GM19468 (cell line): ENCODE data around the gene CPED1.
A peak's percentile ranks its signal among the peaks of the same experiment; 100 is the strongest.
"Not testable (repeated sequence)": the region's sequence is repeated elsewhere in the genome, so short reads cannot be mapped to it uniquely, and the experiment has no call there.

Source experiments
- ATAC-seq: cut with Tn5 transposase; IDR thresholded peaks from one replicate; pipeline ENCODE4 v1.9.1; 2021; ENCODE audit warnings: mild to moderate bottlenecking, moderate library complexity, moderate number of reproducible peaks; ENCODE audit not compliant: unreplicated experiment; ENCODE audit errors: extremely low read depth

CPED1 gene

DNA sequence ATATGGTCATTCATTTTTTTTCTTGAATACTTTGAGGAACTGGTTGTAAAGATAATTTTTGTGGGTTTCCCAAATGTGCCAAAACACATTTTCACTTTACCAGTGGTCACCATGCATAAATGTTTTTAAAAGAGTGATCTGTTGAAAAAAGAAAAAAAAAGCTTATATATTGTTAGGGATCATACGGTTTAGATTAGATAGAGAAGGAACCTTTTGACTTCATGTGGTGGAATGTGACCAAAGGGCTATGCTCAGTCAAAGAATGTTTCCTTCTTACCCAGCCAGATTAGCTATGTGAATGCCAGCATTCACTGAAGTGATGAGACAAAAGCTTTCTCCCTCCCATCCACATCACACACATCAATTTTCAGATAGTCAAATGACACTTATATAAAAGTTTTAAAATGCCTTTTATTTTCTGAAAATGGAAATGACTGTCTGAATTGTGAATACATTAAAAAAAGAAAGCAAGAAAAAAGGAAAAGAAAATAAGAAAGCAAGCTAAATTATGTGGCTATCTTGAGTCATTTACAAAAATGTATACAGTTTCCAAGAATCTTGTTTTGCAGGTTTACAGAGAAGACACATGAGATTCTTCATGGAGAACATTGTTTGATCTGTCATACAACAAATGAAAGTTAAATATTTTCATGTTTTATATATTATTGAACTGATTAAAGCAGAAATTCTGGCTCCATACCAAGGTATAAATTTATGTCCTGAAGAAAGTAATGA lies 8.6 kb upstream of the CPED1 start:
- ATAC-seq, result no peak

- no peak for ATAC-seq
These were observed 7.4 kb upstream of the CPED1 start for GRCh38 chr7:120981117-120981516.

DNA sequence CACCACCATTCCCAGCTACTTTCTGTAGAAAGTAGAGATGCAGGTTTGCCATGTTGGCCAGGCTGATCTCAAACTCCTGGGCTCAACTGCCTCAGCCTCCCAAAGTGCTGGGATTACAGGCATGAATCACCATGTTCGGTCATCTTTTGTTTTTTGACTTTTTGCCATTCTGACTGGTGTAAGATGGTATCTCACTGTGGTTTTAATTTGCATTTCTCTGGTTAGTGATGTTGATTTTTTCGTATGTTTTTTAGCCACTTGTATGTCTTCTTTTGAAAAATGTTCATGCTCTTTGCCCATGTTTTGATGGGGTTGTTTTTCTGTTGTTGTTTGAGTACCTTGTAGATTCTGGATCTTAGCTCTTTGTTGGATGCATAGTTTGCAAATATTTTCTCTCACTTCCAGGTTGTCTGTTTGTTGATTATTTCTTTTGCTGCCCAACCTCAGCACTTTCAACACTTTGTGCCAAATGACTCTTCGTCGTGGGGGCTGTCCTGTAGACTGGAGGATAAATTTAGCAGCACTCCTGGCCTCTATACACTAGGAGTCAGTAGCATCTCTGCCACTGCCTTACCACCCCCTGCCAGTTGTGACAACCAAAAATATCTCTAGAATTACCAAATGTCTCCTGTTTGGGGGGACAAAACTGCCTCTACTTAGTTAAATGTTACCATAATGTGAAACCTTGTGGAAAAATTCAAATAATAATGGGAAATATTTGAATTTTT lies 6.5 kb upstream of the CPED1 start:
- ATAC-seq, result no peak

GRCh38 chr7:120983592-120983991 lies 4.9 kb upstream of the CPED1 start:
- ATAC-seq, result not testable (repeated sequence)

DNA sequence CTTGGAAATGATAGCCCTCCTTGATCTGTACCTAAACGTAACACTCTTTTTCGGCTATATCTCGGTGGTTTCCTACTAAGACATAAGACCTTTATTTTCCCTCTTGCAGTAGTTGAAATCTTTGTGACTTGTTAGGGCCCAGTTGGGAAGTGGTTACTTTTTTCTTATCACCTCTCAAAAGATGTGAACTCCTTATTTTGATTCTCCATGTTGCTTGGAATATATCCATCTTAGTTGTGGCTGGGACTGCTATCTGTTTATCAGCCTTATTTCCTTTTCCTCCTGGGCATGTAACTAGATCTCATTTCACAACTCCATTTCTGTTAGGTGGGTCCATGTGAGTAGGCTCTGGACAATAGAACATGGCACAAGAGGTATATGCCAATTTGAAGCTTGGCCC lies 4.1 kb upstream of the CPED1 start:
- ATAC-seq, result no peak

GRCh38 chr7:120985130-120985758 lies 3.3 kb upstream of the CPED1 start:
- ATAC-seq, result no peak

DNA sequence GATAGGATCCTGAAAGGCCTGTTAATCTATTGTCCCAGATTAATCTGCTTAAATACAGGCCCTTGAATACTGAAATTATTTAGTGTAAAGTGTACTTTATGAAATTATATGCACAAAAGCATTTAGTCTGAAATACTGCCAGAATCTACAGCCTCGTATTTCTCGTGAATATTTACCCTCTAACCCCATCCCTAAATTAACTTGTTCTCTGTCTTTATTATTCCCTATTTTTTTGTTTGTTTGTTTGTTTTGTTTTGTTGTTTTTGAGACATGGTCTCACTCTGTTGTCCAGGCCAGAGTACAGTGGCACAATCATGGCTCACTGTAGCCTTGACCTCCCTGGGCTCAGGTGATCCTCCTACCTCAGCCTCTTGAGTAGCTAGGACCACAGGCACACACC lies 2.7 kb upstream of the CPED1 start:
- ATAC-seq, result no peak

DNA sequence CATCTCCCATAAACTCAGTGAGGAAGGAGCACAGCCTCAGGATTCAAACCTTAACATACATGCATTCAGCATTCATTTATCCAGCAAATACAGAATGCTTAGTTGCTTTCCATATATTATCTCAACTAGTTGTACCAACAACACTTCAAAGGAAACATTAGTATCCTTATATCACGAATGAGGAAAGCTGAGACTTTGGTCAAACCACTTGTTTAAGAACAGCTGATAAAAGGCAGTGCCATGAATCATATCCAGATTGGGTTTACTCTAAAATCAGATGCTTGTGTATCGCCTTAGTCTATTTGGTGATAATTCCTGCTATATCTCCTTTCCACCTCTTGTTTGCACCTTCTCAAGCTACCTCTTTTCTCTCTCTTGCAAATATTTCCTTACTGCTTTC lies 1.9 kb upstream of the CPED1 start:
- no peak for ATAC-seq

- ATAC-seq, result no peak
These were observed 1.2 kb upstream of the CPED1 start for GRCh38 chr7:120987280-120987679.

DNA sequence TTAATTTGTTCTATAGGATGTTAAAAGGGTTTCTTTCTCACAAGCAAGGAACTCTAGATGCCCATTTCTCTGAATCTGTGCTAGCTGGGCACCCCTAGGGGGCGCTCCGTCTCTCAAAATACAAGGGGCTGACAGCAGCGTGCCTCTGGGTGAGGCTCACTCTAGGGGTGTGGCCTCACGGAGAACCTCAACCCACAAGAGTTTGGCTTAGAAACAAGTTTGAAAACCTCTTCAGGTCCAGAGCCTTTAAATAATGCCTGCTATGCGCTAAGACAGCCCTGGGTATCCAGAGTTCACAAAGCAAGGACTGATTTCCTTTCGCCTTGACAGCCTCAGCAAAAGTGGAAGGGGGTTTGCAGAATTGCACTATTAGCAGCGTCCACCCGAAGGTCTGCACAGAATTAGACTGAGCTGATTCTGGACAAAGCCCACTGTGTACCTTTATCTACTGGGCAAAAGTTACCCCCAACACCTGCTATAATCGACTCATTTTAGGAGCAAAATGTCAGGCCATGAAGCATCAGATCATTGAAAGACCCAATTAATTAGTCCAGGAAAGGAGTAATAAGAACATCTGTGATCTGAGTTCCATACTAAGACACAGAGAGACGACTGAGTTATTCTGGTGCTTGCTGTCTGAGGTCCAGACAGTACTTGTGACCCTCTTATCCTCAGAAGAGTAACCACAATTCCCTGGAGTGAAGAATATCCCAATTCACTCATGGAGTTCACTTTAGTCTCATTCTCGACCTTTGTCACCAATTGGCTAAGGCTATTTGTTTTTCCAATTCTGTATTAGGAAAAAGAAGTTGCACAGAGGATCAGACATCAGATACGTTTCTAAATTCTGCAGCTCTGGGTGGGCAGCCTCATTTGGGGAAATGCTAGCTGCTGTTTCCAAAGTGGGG lies 574 bp upstream of the CPED1 start:
- ATAC-seq, result peak; percentile 97

DNA sequence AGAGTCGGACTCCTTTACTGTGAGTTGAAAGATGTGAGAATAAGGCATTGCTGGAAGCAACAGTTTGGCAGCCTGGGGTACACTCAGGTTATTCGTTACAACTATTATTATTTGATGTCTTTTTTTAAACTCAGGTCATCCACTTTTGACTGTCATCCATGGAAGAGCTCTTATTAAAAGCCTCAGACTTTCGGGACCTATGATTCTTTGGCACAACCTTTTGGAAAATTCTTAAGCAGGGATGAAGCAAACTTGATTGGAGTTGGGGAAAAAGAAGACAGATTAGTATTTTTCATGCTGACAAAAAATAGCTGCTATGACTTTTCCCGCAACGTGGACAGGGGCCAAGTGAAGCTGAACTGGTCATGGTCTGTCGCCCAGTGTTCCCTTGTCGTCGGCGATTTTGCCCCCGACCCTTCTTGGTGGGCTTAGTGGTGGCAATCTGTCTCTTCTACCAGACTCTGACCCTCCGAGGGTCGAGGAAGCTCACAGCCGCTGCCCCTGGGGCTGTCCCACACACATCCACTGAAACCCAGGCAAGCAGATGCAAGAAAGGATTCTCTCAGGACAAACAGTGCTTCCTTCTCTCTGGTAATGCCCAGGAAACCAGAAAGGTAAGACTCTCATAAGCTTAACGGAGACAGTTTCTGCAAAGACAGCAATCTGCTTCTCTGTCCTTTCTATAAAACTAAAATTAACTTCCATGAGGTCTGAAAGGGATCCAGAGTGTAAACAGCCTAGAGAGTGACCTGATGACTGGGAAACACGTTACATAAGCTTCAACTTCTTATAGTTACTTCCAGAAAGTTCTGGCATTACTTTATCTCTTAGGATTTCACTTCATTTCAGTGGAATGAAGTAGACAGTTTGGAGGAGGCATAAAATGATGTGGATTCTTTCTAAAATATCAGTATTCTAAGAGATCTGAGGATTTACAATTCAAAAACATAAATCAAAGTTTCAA lies 1.0 kb downstream of the CPED1 start:
- ATAC-seq, result no peak

GRCh38 chr7:120990468-120991118 lies 2.1 kb downstream of the CPED1 start:
- no peak for ATAC-seq

DNA sequence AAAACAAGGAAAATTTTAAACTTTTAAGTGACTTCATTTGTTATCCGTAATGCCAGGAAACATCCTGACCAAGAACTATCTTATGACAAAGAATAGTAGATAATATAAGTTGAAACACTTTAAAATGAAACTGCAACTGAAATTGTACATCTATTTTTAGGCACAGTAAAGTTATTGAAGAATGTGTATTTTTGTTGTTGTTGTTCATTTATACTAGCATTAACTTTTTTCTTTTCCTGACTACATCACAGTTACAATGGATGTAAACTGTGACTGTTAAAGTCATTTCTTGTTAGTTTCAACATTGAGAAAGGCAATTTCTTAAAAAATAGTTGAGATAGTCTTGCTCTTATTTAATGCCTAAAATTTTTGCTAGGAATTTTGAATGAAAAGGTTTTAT lies 2.6 kb downstream of the CPED1 start:
- no peak for ATAC-seq

- ATAC-seq, result no peak
These were observed 3.1 kb downstream of the CPED1 start for GRCh38 chr7:120991581-120991980.

GRCh38 chr7:120992272-120992964 lies 3.9 kb downstream of the CPED1 start:
- no peak for ATAC-seq

DNA sequence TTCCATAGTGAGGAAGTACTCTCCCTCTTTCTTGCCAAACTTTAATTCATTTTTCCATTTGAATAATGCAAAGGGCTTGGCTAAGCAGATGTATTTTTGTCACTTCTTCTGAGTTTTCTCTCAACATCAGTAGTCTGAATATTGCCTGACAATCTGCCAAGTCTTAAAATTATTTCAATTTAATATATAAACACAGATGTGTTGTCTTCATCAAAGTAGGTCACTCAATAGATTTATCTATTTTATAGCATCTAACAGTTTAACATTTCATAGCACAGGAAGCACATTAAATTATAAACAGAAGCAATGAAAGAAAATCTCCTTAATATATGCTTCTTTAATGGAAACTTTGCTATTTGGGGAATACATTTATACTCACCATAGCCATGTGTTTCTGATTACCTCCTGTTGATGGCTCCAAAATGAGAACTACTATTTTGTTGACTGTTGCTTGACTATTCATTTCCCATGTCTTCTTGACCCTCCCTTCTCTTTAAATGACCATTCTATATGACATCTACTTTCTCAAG lies 4.5 kb downstream of the CPED1 start:
- no peak for ATAC-seq

- ATAC-seq, result no peak
These were observed 5.2 kb downstream of the CPED1 start for GRCh38 chr7:120993553-120994191.
